Measurements from ENCODE around the gene CDH15. TPM values are rescaled to one million over a fixed set of nuclear protein-coding genes. Genes with fewer than 3 reads are reported as not detected.

CDH15 gene
- total RNA-seq, 1 experiment from 2014 or later, result 3.8 TPM

GRCh38 chr16:89135166-89135565 lies 36.4 kb upstream of the CDH15 start:
- no peaks in the 10 kb centered on the region for H3K9me2 ChIP-seq (ENCODE audit: insufficient read depth)
- TF ChIP-seq, protein P1, sequence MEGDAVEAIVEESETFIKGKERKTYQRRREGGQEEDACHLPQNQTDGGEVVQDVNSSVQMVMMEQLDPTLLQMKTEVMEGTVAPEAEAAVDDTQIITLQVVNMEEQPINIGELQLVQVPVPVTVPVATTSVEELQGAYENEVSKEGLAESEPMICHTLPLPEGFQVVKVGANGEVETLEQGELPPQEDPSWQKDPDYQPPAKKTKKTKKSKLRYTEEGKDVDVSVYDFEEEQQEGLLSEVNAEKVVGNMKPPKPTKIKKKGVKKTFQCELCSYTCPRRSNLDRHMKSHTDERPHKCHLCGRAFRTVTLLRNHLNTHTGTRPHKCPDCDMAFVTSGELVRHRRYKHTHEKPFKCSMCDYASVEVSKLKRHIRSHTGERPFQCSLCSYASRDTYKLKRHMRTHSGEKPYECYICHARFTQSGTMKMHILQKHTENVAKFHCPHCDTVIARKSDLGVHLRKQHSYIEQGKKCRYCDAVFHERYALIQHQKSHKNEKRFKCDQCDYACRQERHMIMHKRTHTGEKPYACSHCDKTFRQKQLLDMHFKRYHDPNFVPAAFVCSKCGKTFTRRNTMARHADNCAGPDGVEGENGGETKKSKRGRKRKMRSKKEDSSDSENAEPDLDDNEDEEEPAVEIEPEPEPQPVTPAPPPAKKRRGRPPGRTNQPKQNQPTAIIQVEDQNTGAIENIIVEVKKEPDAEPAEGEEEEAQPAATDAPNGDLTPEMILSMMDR (IDR thresholded peaks at IDR 0.05 in 2 of 3, conservative IDR thresholded peaks at IDR 0.05 in 1 of 3; ENCODE audit: borderline replicate concordance in 1 of 3, insufficient read depth in 1 of 3, low read depth in 2 of 3, low read length in 2 of 3), result no peak
- TF ChIP-seq SIN3A (IDR thresholded peaks at IDR 0.05; ENCODE audit: low read depth) (no peak), FOSL1 (IDR thresholded peaks at IDR 0.05; ENCODE audit: low read depth) (no peak), EZH2phosphoT487 (IDR thresholded peaks at IDR 0.05; ENCODE audit: borderline replicate concordance) (no peak), ZFX (IDR thresholded peaks at IDR 0.05) (no peak), EGR1 (IDR thresholded peaks at IDR 0.05; ENCODE audit: low read depth) (no peak), TCF7L2 (IDR thresholded peaks at IDR 0.05; ENCODE audit: borderline replicate concordance, extremely low read depth, insufficient read depth, insufficient read length) (no peak), RAD21 (IDR thresholded peaks at IDR 0.05; ENCODE audit: low read depth) (no peak), SP1 (IDR thresholded peaks at IDR 0.05; ENCODE audit: low read depth) (no peak), EZH2 (IDR thresholded peaks at IDR 0.05) (no peak), YY1 (IDR thresholded peaks at IDR 0.05; ENCODE audit: extremely low read depth, insufficient replicate concordance, low read depth, low read length) (no peak), ZNF274 (IDR thresholded peaks at IDR 0.05; ENCODE audit: low read depth, low read length) (no peak), CBX3 (IDR thresholded peaks at IDR 0.05; ENCODE audit: low read depth) (no peak), POLR2A (IDR thresholded peaks at IDR 0.05; ENCODE audit: borderline replicate concordance, extremely low read depth, insufficient read depth, insufficient read length) (no peak), ELF1 (IDR thresholded peaks at IDR 0.05; ENCODE audit: borderline replicate concordance, low read depth) (no peak), POLR2AphosphoS5 (IDR thresholded peaks at IDR 0.05; ENCODE audit: low read depth, low read length) (no peak)
- TF ChIP-seq, protein P2, sequence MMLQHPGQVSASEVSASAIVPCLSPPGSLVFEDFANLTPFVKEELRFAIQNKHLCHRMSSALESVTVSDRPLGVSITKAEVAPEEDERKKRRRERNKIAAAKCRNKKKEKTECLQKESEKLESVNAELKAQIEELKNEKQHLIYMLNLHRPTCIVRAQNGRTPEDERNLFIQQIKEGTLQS (IDR thresholded peaks at IDR 0.05), result no peak
- TF ChIP-seq, protein P3, sequence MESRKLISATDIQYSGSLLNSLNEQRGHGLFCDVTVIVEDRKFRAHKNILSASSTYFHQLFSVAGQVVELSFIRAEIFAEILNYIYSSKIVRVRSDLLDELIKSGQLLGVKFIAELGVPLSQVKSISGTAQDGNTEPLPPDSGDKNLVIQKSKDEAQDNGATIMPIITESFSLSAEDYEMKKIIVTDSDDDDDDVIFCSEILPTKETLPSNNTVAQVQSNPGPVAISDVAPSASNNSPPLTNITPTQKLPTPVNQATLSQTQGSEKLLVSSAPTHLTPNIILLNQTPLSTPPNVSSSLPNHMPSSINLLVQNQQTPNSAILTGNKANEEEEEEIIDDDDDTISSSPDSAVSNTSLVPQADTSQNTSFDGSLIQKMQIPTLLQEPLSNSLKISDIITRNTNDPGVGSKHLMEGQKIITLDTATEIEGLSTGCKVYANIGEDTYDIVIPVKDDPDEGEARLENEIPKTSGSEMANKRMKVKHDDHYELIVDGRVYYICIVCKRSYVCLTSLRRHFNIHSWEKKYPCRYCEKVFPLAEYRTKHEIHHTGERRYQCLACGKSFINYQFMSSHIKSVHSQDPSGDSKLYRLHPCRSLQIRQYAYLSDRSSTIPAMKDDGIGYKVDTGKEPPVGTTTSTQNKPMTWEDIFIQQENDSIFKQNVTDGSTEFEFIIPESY (IDR thresholded peaks at IDR 0.05; ENCODE audit: extremely low read depth, insufficient replicate concordance, low read length), result no peak
- no peak overlapping the region for H2AFZ ChIP-seq (ENCODE audit: low read depth, low read length, poor library complexity, severe bottlenecking)
- no peaks in the 10 kb centered on the region for H3K4me1 ChIP-seq (ENCODE audit: control insufficient read depth in 1 of 2, insufficient read depth in 2 of 2, low read length in 2 of 2)
- H3K4me2 ChIP-seq (ENCODE audit: low read length), result no peak overlapping the region
- no peak overlapping the region for H3K4me3 ChIP-seq (replicated peaks in 1 of 2; ENCODE audit: low read depth in 1 of 2, low read length in 2 of 2)
- intact Hi-C loops (cut with micrococcal nuclease), result no loop called here
- no peak overlapping the region for H3K27ac ChIP-seq (ENCODE audit: low read depth, low read length)
- no peaks in the 10 kb centered on the region for H4K20me1 ChIP-seq (ENCODE audit: insufficient read depth)
- peaks cover 4% of the 10 kb centered on the region for H3K79me2 ChIP-seq (ENCODE audit: insufficient read depth, low read length)
- DNase-seq (ENCODE audit: low read depth, low spot score) (no peak), ATAC-seq (no peak)
- ChIA-PET CTCF (no interaction called here), POLR2A (no interaction called here), RAD21 (ENCODE audit: low non-redundant PET in 1 of 2, low total read pairs in 2 of 2, uncharacterized antibody in 2 of 2, unreplicated experiment in 2 of 2) (no interaction called here)
- BruUV-seq (replicated peaks), result no TSS peak
- peaks cover under 1 to 9% of the 10 kb centered on the region in 2 experiments; a peak in 3 of 4 replicates for H3K9me3 ChIP-seq (ENCODE audit: control insufficient read depth in 1 of 2, insufficient read depth in 1 of 2, low read depth in 1 of 2, low read length in 2 of 2)
- peaks cover 8 to 28% of the 10 kb centered on the region in 2 experiments for H3K36me3 ChIP-seq (ENCODE audit: control insufficient read depth in 1 of 2, insufficient read depth in 2 of 2, low read length in 2 of 2)
- H3K27me3 ChIP-seq (ENCODE audit: insufficient read depth, low read length), result no peaks in the 10 kb centered on the region
- no peak overlapping the region for H3K9ac ChIP-seq (ENCODE audit: low read length)

All from HCT116 (cell line).